HepG2 (cell line): Measurements from ENCODE around the gene SALL4. TPM values are rescaled to one million over a fixed set of nuclear protein-coding genes. Genes with fewer than 3 reads are reported as not detected.

Experiments used
- ATAC-seq: fragments of 200-7000 bp; cut with Tn5 transposase; 3 replicates; pipeline ENCODE4 v1.9.1; 2020; ENCODE audit warnings: mild to moderate bottlenecking, moderate library complexity
- BruUV-seq: library from RNA; stranded (reverse); fragments of 400-500 nt; replicated peaks from 2 replicates; lab custom pipeline; 2021; lab: Mats Ljungman, UMichigan
- CTCF ChIA-PET: fragments of 300-600 bp; formaldehyde crosslinking; extraction: SDS; loops from one replicate; lab custom pipeline; 2021; ENCODE audit warnings: low total read pairs, inconsistent platforms, low intra/inter-chr PET ratio; lab: Yijun Ruan, JAX
- POLR2A ChIA-PET: fragments of 350-600 bp; sonication (Branson Sonifier 250); formaldehyde crosslinking; loops from one replicate; lab custom pipeline; 2020; ENCODE audit warnings: antibody characterized with exemption, inconsistent platforms; lab: Yijun Ruan, JAX
- DNase-seq: peaks from one replicate; pipeline ENCODE4 v3.0.0-alpha.2; 2015; ENCODE audit warnings: low spot score
- FAIRE-seq: peaks from 3 replicates; lab custom pipeline; 2011; peaks lifted over from hg19 to GRCh38; lab: Jason Lieb, UNC
- H2AFZ ChIP-seq: one replicate; pipeline ENCODE4 v1.6.1; 2011; ENCODE audit warnings: low read length, inconsistent platforms
- H3K27ac ChIP-seq: fragments of 300-600 bp; 3 replicates; pipeline ENCODE4 v1.8.0; 2011; ENCODE audit warnings: mixed run types, mild to moderate bottlenecking, mixed read lengths, low read length, inconsistent platforms; ENCODE audit not compliant: insufficient read depth; ENCODE audit errors: extremely low read length
- H3K27me3 ChIP-seq, 2 experiments: fragments of 200-600 bp in 1 of 2; 2 replicates in 1 of 2; 3 replicates in 1 of 2; pipeline versions ENCODE4 v1.6.0 to v1.8.0; 2011; ENCODE audit warnings: low read length in 2 of 2, mild to moderate bottlenecking in 2 of 2, moderate library complexity in 2 of 2, inconsistent platforms in 1 of 2; ENCODE audit not compliant: insufficient read depth in 2 of 2, control insufficient read depth in 1 of 2
- H3K36me3 ChIP-seq, 2 experiments: fragments of 200-600 bp in 1 of 2; replicated peaks in 1 of 2; 2 replicates in 1 of 2; 3 replicates in 1 of 2; pipeline versions ENCODE4 v1.5.1 to v1.8.0; 2011; ENCODE audit warnings: low read length in 2 of 2, inconsistent platforms in 1 of 2; ENCODE audit not compliant: insufficient read depth in 2 of 2, control insufficient read depth in 1 of 2
- H3K4me1 ChIP-seq: 2 replicates; pipeline ENCODE4 v1.5.1; 2012; ENCODE audit warnings: low read length, inconsistent platforms; ENCODE audit not compliant: insufficient read depth
- H3K4me2 ChIP-seq: 2 replicates; pipeline ENCODE4 v1.6.0; 2011; ENCODE audit warnings: low read depth, low read length, inconsistent platforms
- H3K4me3 ChIP-seq, 3 experiments: fragments of 200-600 bp in 1 of 3; sonication (generic), shearing (Covaris generic) in 1 of 3; replicated peaks in 1 of 3; 2 replicates each; pipeline ENCODE4 v1.5.1; 2011 to 2016; ENCODE audit warnings: low read length in 3 of 3, inconsistent platforms in 2 of 3, low read depth in 2 of 3, mild to moderate bottlenecking in 2 of 3, control low read depth in 1 of 3, mixed read lengths in 1 of 3; ENCODE audit not compliant: insufficient read depth in 1 of 3
- H3K79me2 ChIP-seq: one replicate; pipeline ENCODE4 v1.6.1; 2011; ENCODE audit warnings: low read length, inconsistent platforms; ENCODE audit not compliant: insufficient read depth
- H3K9ac ChIP-seq: 2 replicates; pipeline ENCODE4 v1.6.0; 2011; ENCODE audit warnings: mild to moderate bottlenecking, low read depth, low read length, inconsistent platforms; ENCODE audit not compliant: insufficient read depth
- H3K9me3 ChIP-seq: 2 replicates; pipeline ENCODE4 v1.5.1; 2012; ENCODE audit warnings: mild to moderate bottlenecking, low read length
- H4K20me1 ChIP-seq: 2 replicates; pipeline ENCODE4 v1.6.0; 2011; ENCODE audit warnings: inconsistent platforms, mild to moderate bottlenecking, low read length, moderate library complexity; ENCODE audit not compliant: insufficient read depth
- HOXA7 ChIP-seq: sonication (generic); formaldehyde crosslinking; IDR thresholded peaks from 2 replicates; pipeline ENCODE4 v1.8.1; 2022; ENCODE audit warnings: mild to moderate bottlenecking, missing genetic modification reagents, moderate library complexity
- SP4 ChIP-seq: sonication (generic); formaldehyde crosslinking; IDR thresholded peaks from 2 replicates; pipeline ENCODE4 v1.8.1; 2023; ENCODE audit warnings: mild to moderate bottlenecking, missing genetic modification reagents
- STAG1 ChIP-seq: sonication (generic); formaldehyde crosslinking; IDR thresholded peaks from 2 replicates; pipeline ENCODE4 v1.4.0; 2020; ENCODE audit warnings: missing genetic modification reagents
- ZKSCAN1 ChIP-seq: fragments of 150-350 bp; IDR thresholded peaks from 2 replicates; pipeline ENCODE4 v1.6.1; 2014; ENCODE audit warnings: low read length
- ZNF407 ChIP-seq: sonication (generic); formaldehyde crosslinking; IDR thresholded peaks from one replicate; pipeline ENCODE4 v1.5.1; 2020; ENCODE audit warnings: mild to moderate bottlenecking, missing genetic modification reagents; ENCODE audit errors: not compliant biosample characterization
- WGBS: methylation state at CpG from one replicate; pipeline ENCODE4 v1.1.6; 2017; ENCODE audit warnings: low lambda C conversion rate; 5-methylcytosine and 5-hydroxymethylcytosine counted together
- in situ Hi-C: cut with HindIII; loops from 2 replicates; pipeline ENCODE4 v1.10.0; 2017; ENCODE audit warnings: low pct_unique_long_range_greater_than_20kb; ENCODE audit not compliant: extremely low pct_ligation_motif_present
- intact Hi-C: fragments of 100-400 bp; cut with micrococcal nuclease; formaldehyde crosslinking; loops from one replicate; pipeline ENCODE4 v1.10.0; 2022; ENCODE audit not compliant: unreplicated experiment
- polyA plus RNA-seq, 8 experiments: library from polyadenylated mRNA; depleted of rRNA in 3 of 8; stranded (reverse) in 7 of 8; unstranded in 1 of 8; fragments of >200 nt; fragmentation: Illumina TruSeq in 4 of 8; extraction: Trizol in 4 of 8; gene quantifications; 2 replicates each; pipeline versions ENCODE4 v1.2.1 to v1.2.3, GENCODE V29; 2011 to 2016; ENCODE audit warnings: low read depth in 4 of 8, missing spikeins in 1 of 8, mixed read lengths in 1 of 8; ENCODE audit not compliant: insufficient read depth in 1 of 8
- total RNA-seq, 5 experiments: library from RNA; depleted of rRNA; stranded (reverse); fragments of >200 nt; fragmentation: Illumina TruSeq; extraction: Trizol; gene quantifications; 2 replicates each; pipeline ENCODE4 v1.2.3, GENCODE V29; 2016; ENCODE audit warnings: low read depth in 1 of 5

The SALL4 gene
- total and polyA plus RNA-seq, 2 of the 13 experiments (the other 11 are each of a cell fraction or from before 2014, with no cell fraction given): 0.33 to 1.8 TPM

- Histone ChIP-seq H3K4me2 (no peak overlapping the region), H3K9me3 (no peaks in the 10 kb centered on the region), H2AFZ (no peak overlapping the region), H3K4me3 (no peak overlapping the region), H3K27me3 (peaks cover 0 to 4% of the 10 kb centered on the region in 2 experiments; a peak in 1 of 5 replicates), H4K20me1 (no peaks in the 10 kb centered on the region), H3K9ac (no peak overlapping the region), H3K36me3 (no peaks in the 10 kb centered on the region), H3K79me2 (no peaks in the 10 kb centered on the region), H3K27ac (no peak overlapping the region), H3K4me1 (0 out of 2 replicates have a peak, but pooled peaks cover 7% of the 10 kb centered on the region)
- intact Hi-C loops: no loop called here
- ChIA-PET POLR2A (no interaction called here), CTCF (no interaction called here)
- in situ Hi-C loops: no loop called here
- ATAC-seq (no peak), FAIRE-seq (no peak), DNase-seq (no peak)
- TF ChIP-seq STAG1: no peak
- no peak for TF ChIP-seq SP4
- no peak for TF ChIP-seq ZKSCAN1
- no peak for TF ChIP-seq ZNF407
- TF ChIP-seq HOXA7 (CRISPR knock-in tag): no peak
- no TSS peak for BruUV-seq
- WGBS: 53% methylated on average over 6 of the region's 6 CpGs
Observed at GRCh38 chr20:51831866-51832265, 29.5 kb upstream of the SALL4 start.
